K562 (cell line): Measurements from ENCODE around the gene ZNF891. TPM values are rescaled to one million over a fixed set of nuclear protein-coding genes. Genes with fewer than 3 reads are reported as not detected.
A peak's percentile ranks its signal among the peaks of the same experiment; 100 is the strongest.

Source experiments
- ATAC-seq: fragments of 200-7000 bp; cut with Tn5 transposase; 3 replicates; pipeline ENCODE4 v1.9.1; 2020; ENCODE audit warnings: moderate library complexity
- BruUV-seq: library from RNA; stranded (reverse); fragments of 400-500 nt; replicated peaks from 2 replicates; lab custom pipeline; 2021; lab: Mats Ljungman, UMichigan
- CTCF ChIA-PET: fragments of 300-600 bp; formaldehyde crosslinking; extraction: SDS; loops from one replicate; lab custom pipeline; 2021; ENCODE audit warnings: low intra/inter-chr PET ratio; lab: Yijun Ruan, JAX
- POLR2A ChIA-PET: fragments of 300-600, 350-650 bp; sonication (Branson Sonifier 250); formaldehyde crosslinking; extraction: SDS; loops from one replicate; lab custom pipeline; 2021; ENCODE audit warnings: antibody characterized with exemption, inconsistent platforms; lab: Yijun Ruan, JAX
- DNase-seq, 4 experiments: peaks; one replicate each; pipeline versions ENCODE4 v3.0.0 to v3.0.0-alpha.2; 2011 to 2018; ENCODE audit warnings: low spot score in 3 of 4, mixed read lengths in 3 of 4; ENCODE audit errors: extremely low read depth in 1 of 4
- FAIRE-seq: peaks from 2 replicates; lab custom pipeline; 2011; peaks lifted over from hg19 to GRCh38; lab: Jason Lieb, UNC
- H2AFZ ChIP-seq: 2 replicates; pipeline ENCODE4 v1.6.0; 2011; ENCODE audit warnings: low read depth, low read length, control low read depth, inconsistent platforms
- H3K27ac ChIP-seq: fragments of 200-600 bp; 3 replicates; pipeline ENCODE4 v1.8.0; 2011; ENCODE audit warnings: low read depth, mild to moderate bottlenecking, control low read depth, inconsistent platforms, low read length, moderate library complexity, mixed read lengths; ENCODE audit errors: extremely low read depth
- H3K27me3 ChIP-seq, 2 experiments: fragments of 300-600 bp in 1 of 2; 2 replicates in 1 of 2; 3 replicates in 1 of 2; pipeline versions ENCODE4 v1.6.0 to v1.8.0; 2011; ENCODE audit warnings: inconsistent platforms in 2 of 2, low read length in 2 of 2, mild to moderate bottlenecking in 1 of 2, mixed read lengths in 1 of 2, moderate library complexity in 1 of 2; ENCODE audit not compliant: control insufficient read depth in 2 of 2, insufficient read depth in 2 of 2
- H3K36me3 ChIP-seq: fragments of 300-600 bp; 3 replicates; pipeline ENCODE4 v1.8.0; 2011; ENCODE audit warnings: mild to moderate bottlenecking, low read length, inconsistent platforms; ENCODE audit not compliant: control insufficient read depth, insufficient read depth
- H3K4me1 ChIP-seq, 2 experiments: fragments of 200-600 bp in 1 of 2; replicated peaks in 1 of 2; 2 replicates in 1 of 2; 3 replicates in 1 of 2; pipeline versions ENCODE4 v1.5.1 to v1.8.0; 2011; ENCODE audit warnings: inconsistent platforms in 2 of 2, low read length in 2 of 2, mild to moderate bottlenecking in 1 of 2, mixed read lengths in 1 of 2, moderate library complexity in 1 of 2; ENCODE audit not compliant: control insufficient read depth in 2 of 2, insufficient read depth in 2 of 2
- H3K4me2 ChIP-seq: 2 replicates; pipeline ENCODE4 v1.6.1; 2011; ENCODE audit warnings: low read length, control low read depth, inconsistent platforms, mixed read lengths; ENCODE audit not compliant: insufficient read depth
- H3K4me3 ChIP-seq: fragments of 200-600 bp; sonication (generic), shearing (Covaris generic); 2 replicates; pipeline ENCODE4 v1.5.1; 2016; ENCODE audit warnings: control low read depth, inconsistent platforms
- H3K79me2 ChIP-seq: fragments of 200-600 bp; 3 replicates; pipeline ENCODE4 v1.8.0; 2011; ENCODE audit warnings: low read length, inconsistent platforms; ENCODE audit not compliant: control insufficient read depth, insufficient read depth
- H3K9ac ChIP-seq, 2 experiments: 2 replicates each; pipeline versions ENCODE4 v1.6.0 to v1.6.1; 2011; ENCODE audit warnings: low read depth in 2 of 2, low read length in 2 of 2, control low read depth in 1 of 2, inconsistent platforms in 1 of 2, mild to moderate bottlenecking in 1 of 2, mixed read lengths in 1 of 2; ENCODE audit not compliant: insufficient read depth in 1 of 2
- H3K9me1 ChIP-seq: one replicate; pipeline ENCODE4 v1.6.0; 2011; ENCODE audit warnings: inconsistent platforms, mild to moderate bottlenecking, low read length, moderate library complexity; ENCODE audit not compliant: control insufficient read depth, insufficient read depth
- H3K9me3 ChIP-seq: replicated peaks from 2 replicates; pipeline ENCODE4 v1.5.1; 2011; ENCODE audit warnings: low read depth, low read length, inconsistent platforms; ENCODE audit not compliant: control insufficient read depth, insufficient read depth
- H4K20me1 ChIP-seq: replicated peaks from 2 replicates; pipeline ENCODE4 v1.6.1; 2011; ENCODE audit warnings: low read length, inconsistent platforms, mixed read lengths; ENCODE audit not compliant: control insufficient read depth, insufficient read depth
- MAFG ChIP-seq: fragments of 450-650 bp; conservative IDR thresholded peaks from 2 replicates; pipeline ENCODE4 v1.6.1; 2016; ENCODE audit warnings: missing genetic modification characterization, missing compliant biosample characterization
- SRSF1 ChIP-seq: fragments of 200-400 bp; formaldehyde crosslinking; IDR thresholded peaks from 2 replicates; pipeline ENCODE4 v1.6.1; 2017; ENCODE audit warnings: mild to moderate bottlenecking, low read depth, low read length, moderate library complexity
- TRIM28 ChIP-seq: fragments of 450-650 bp; IDR thresholded peaks from 2 replicates; pipeline ENCODE4 v1.6.1; 2017
- ZNF274 ChIP-seq: IDR thresholded peaks from 2 replicates; pipeline ENCODE4 v1.6.1; 2011; ENCODE audit warnings: low read depth, mild to moderate bottlenecking, low read length, moderate library complexity, borderline replicate concordance
- ZNF316 ChIP-seq: fragments of 450-650 bp; IDR thresholded peaks from 2 replicates; pipeline ENCODE4 v1.6.1; 2016
- WGBS: fragments of 100-300 bp; shearing (Covaris generic); methylation state at CpG from one replicate; pipeline ENCODE4 v1.1.6; 2016; ENCODE audit warnings: low coverage, mixed read lengths; ENCODE audit not compliant: insufficient coverage; ENCODE audit errors: missing lambda C conversion rate; 5-methylcytosine and 5-hydroxymethylcytosine counted together
- in situ Hi-C: fragments of 300-500 bp; cut with MboI; formaldehyde crosslinking; loops from 4 replicates; pipeline ENCODE4 v1.15.0; 2018; ENCODE audit warnings: inconsistent platforms, mixed read lengths
- intact Hi-C: fragments of 100-400 bp; cut with micrococcal nuclease; formaldehyde crosslinking; loops from 2 replicates; pipeline ENCODE4 v1.14.2; 2022
- polyA plus RNA-seq, 8 experiments: library from polyadenylated mRNA; depleted of rRNA in 4 of 8; stranded (reverse) in 5 of 8; unstranded in 3 of 8; fragments of >200 nt; fragmentation: Nextera tagmentation in 2 of 8; fragmentation: Illumina TruSeq in 1 of 8; extraction: Ambion mirVana in 2 of 8; extraction: Trizol in 1 of 8; gene quantifications; 2 replicates each; pipeline versions ENCODE4 v1.2.1 to v1.2.3, GENCODE V29; 2011 to 2014; ENCODE audit warnings: inconsistent platforms in 1 of 8, missing spikeins in 1 of 8
- total RNA-seq, 7 experiments: library from RNA; depleted of rRNA in 6 of 7; stranded (reverse); fragments of >200 nt in 6 of 7; fragmentation: Illumina TruSeq in 2 of 7; extraction: Trizol in 2 of 7; gene quantifications; 2 replicates each; pipeline versions ENCODE4 v1.2.1 to v1.2.3, GENCODE V29; 2011 to 2021; ENCODE audit warnings: low replicate concordance in 1 of 7
- TF ChIP-seq, protein P1 (sequence below), 2 experiments: fragments of 450-650 bp; IDR thresholded peaks; 2 replicates each; pipeline ENCODE4 v1.6.1; 2018; ENCODE audit warnings: mild to moderate bottlenecking in 2 of 2, low read depth in 1 of 2; ENCODE audit not compliant: partially characterized antibody in 2 of 2

The ZNF891 gene
- total and polyA plus RNA-seq, 9 of the 15 experiments (the other 6 are each of a cell fraction or from before 2014, with no cell fraction given) = 0.41 to 2.0 (median 1.3) TPM

- Histone ChIP-seq H3K4me1 (no peaks in the 10 kb centered on the region), H3K9me3 (peaks cover 30% of the 10 kb centered on the region), H4K20me1 (no peaks in the 10 kb centered on the region), H2AFZ (no peak overlapping the region), H3K27ac (no peak overlapping the region), H3K9ac (no peak overlapping the region), H3K27me3 (no peaks in the 10 kb centered on the region), H3K4me2 (no peak overlapping the region), H3K79me2 (no peaks in the 10 kb centered on the region), H3K9me1 (no peaks in the 10 kb centered on the region), H3K4me3 (no peak overlapping the region), H3K36me3 (peaks cover 5% of the 10 kb centered on the region; the same call in 1 of the 3 replicates)
- in situ Hi-C loops (no loop called here), intact Hi-C loops (no loop called here)
- FAIRE-seq = no peak
- TF ChIP-seq ZNF316 = peak; percentile 43
- peak; percentile 31; the same call in 1 of the 2 replicates for TF ChIP-seq MAFG (tag)
- TF ChIP-seq ZNF274 = peak; percentile 98
- TF ChIP-seq TRIM28 = 0 out of 2 replicates have a peak, but pooled peaks have one; percentile 49
- TF ChIP-seq, protein P1, sequence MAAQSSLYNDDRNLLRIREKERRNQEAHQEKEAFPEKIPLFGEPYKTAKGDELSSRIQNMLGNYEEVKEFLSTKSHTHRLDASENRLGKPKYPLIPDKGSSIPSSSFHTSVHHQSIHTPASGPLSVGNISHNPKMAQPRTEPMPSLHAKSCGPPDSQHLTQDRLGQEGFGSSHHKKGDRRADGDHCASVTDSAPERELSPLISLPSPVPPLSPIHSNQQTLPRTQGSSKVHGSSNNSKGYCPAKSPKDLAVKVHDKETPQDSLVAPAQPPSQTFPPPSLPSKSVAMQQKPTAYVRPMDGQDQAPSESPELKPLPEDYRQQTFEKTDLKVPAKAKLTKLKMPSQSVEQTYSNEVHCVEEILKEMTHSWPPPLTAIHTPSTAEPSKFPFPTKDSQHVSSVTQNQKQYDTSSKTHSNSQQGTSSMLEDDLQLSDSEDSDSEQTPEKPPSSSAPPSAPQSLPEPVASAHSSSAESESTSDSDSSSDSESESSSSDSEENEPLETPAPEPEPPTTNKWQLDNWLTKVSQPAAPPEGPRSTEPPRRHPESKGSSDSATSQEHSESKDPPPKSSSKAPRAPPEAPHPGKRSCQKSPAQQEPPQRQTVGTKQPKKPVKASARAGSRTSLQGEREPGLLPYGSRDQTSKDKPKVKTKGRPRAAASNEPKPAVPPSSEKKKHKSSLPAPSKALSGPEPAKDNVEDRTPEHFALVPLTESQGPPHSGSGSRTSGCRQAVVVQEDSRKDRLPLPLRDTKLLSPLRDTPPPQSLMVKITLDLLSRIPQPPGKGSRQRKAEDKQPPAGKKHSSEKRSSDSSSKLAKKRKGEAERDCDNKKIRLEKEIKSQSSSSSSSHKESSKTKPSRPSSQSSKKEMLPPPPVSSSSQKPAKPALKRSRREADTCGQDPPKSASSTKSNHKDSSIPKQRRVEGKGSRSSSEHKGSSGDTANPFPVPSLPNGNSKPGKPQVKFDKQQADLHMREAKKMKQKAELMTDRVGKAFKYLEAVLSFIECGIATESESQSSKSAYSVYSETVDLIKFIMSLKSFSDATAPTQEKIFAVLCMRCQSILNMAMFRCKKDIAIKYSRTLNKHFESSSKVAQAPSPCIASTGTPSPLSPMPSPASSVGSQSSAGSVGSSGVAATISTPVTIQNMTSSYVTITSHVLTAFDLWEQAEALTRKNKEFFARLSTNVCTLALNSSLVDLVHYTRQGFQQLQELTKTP (IDR thresholded peaks at IDR 0.05; ENCODE audit: low read depth in 1 of 2, partially characterized antibody in 2 of 2) = no peak
- no peak for TF ChIP-seq SRSF1
- WGBS = 34% methylated on average over 3 of the region's 3 CpGs
- no peak for DNase-seq
- ATAC-seq = no peak
- ChIA-PET CTCF (no interaction called here), POLR2A (interaction anchor here (1.9 kb wide), 1 partner anchor 9 kb away, joined by 7 read pairs; the partner anchor contains the start of genes ZNF10 and ZNF891)
- BruUV-seq = no TSS peak
Observed at GRCh38 chr12:133120385-133121191, 9.5 kb downstream of the ZNF891 start.
